GM06990 (cell line): ENCODE data around the gene AKR1B1.

Source experiments
- DNase-seq: peaks from one replicate; pipeline ENCODE4 v3.0.0-alpha.2; 2011; ENCODE audit not compliant: insufficient read length; ENCODE audit errors: extremely low read depth
- H3K27me3 ChIP-seq: replicated peaks from 2 replicates; pipeline ENCODE4 v1.6.0; 2011; ENCODE audit warnings: low read length; ENCODE audit not compliant: control insufficient read depth, insufficient read depth
- H3K36me3 ChIP-seq: 2 replicates; pipeline ENCODE4 v1.5.1; 2011; ENCODE audit warnings: low read length; ENCODE audit not compliant: control insufficient read depth, insufficient read depth
- H3K4me3 ChIP-seq: replicated peaks from 2 replicates; pipeline ENCODE4 v1.5.1; 2011; ENCODE audit warnings: low read depth, mild to moderate bottlenecking, control low read depth, low read length
- TF ChIP-seq, protein P1 (sequence below): IDR thresholded peaks from 2 replicates; pipeline ENCODE4 v1.5.1; 2011; ENCODE audit warnings: low read length, control low read depth, mild to moderate bottlenecking, inconsistent platforms; ENCODE audit not compliant: insufficient read depth, poor library complexity, severe bottlenecking

Gene AKR1B1

DNA sequence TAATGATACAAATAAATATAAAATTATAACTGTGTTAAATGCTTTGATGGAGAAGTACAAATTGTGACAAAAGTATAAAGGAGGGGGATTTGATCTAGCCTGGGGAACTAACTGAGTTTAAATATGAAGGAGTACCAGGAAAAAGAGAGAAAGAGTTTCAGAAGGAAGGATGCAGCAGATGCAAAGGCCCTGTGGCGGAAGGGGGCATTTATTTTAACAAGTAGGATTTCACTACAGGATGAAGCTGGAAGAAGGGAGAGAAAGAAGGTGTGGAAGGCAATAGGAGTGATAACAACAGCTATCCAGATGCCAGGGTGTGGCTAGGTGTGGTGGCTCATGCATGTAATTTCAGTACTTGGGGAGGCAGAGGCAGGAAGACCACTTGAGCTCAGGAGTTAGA, 55.8 kb downstream of the AKR1B1 start:
- TF ChIP-seq, protein P1, sequence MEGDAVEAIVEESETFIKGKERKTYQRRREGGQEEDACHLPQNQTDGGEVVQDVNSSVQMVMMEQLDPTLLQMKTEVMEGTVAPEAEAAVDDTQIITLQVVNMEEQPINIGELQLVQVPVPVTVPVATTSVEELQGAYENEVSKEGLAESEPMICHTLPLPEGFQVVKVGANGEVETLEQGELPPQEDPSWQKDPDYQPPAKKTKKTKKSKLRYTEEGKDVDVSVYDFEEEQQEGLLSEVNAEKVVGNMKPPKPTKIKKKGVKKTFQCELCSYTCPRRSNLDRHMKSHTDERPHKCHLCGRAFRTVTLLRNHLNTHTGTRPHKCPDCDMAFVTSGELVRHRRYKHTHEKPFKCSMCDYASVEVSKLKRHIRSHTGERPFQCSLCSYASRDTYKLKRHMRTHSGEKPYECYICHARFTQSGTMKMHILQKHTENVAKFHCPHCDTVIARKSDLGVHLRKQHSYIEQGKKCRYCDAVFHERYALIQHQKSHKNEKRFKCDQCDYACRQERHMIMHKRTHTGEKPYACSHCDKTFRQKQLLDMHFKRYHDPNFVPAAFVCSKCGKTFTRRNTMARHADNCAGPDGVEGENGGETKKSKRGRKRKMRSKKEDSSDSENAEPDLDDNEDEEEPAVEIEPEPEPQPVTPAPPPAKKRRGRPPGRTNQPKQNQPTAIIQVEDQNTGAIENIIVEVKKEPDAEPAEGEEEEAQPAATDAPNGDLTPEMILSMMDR, result no peak
- no peak for DNase-seq
- H3K27me3 ChIP-seq, result no peaks in the 10 kb centered on the region

DNA sequence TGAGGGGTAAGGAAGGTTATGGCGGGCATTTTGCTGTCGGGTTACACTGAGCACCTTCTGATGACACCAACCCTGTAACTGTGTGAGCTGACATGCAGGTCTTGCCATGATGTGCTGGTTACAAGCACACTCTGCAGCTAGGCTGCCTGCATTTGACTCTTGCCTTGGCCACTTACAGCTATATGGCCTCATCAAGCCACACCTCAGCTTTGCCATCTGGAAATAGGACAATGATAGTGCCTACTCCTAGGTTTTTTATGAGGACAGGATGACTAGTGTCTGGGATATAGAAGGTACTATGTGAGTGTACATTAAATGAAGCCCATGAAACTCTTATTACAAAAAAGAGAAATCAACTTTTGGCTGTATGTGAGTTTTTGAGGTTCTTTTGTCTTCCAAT, 58.0 kb downstream of the AKR1B1 start:
- Histone ChIP-seq H3K27me3 (no peaks in the 10 kb centered on the region), H3K4me3 (no peak overlapping the region), H3K36me3 (no peaks in the 10 kb centered on the region)
- no peak for DNase-seq
- TF ChIP-seq, protein P1, result no peak

More for the DNA sequence above, 55.8 kb downstream of the AKR1B1 start:
- H3K36me3 ChIP-seq, result no peaks in the 10 kb centered on the region
- no peak overlapping the region for H3K4me3 ChIP-seq

DNA sequence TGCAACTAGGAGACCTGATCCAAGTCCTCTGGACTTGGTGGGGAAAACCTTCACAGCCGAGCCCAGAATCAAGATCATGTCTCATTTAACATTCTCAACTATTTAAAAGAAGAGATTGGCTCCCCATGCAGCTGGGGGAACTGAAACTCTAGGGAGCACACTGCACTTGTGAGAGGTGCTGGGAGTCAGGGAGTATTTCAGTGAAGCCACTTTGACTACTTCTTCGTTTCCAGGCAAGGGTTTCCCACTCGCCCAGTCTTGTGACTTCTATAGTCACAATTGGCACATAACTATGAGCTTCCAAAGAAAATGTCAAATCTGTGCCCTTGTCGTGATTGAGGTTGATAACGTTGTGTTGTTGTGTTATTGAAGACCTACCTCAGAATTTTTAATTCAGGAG, 62.9 kb downstream of the AKR1B1 start:
- TF ChIP-seq, protein P1, result no peak
- no peaks in the 10 kb centered on the region; the same call in none of the 2 replicates for H3K27me3 ChIP-seq
- DNase-seq, result no peak
- no peak overlapping the region for H3K4me3 ChIP-seq
- no peaks in the 10 kb centered on the region for H3K36me3 ChIP-seq

DNA sequence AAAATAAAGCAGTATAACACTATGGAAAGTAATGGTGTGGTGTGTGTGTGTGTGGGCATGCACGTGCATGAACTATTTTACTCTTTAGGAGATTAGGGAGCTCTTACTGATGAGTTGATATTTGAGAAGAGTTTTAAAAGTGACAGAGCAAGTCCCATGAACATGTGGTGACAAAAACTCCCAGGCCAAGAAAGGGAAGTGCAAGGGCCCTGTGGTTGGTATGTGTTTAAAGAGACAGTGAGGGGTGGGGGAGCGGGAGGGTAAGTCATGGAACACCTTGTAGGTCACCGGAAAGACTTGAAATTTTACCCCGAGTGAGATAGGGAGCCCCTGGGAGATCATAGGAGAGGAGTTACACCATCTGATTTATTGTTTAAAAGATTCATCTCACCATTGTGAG, 63.3 kb downstream of the AKR1B1 start:
- TF ChIP-seq, protein P1, result no peak
- no peaks in the 10 kb centered on the region for H3K36me3 ChIP-seq

DNA sequence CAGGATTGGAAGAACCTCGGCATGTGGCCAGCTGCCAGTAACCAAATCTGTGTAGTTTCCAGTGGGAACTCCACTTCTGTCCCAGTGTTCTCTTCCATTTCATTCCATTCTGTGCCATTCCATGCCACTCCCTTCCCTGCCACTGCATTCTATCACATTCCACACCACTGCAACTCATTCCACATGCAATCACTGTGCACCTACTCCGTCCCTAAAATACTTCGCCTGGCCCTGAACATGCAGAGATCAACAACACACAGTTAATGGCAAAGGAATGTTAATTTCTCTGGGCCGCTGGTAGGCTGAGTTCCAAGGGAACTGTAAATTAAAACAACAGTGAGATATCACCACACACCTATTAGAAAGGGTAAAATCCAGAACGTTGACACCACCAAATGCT, 64.8 kb downstream of the AKR1B1 start:
- TF ChIP-seq, protein P1, result no peak
- no peak for DNase-seq
- no peaks in the 10 kb centered on the region; the same call in none of the 2 replicates for H3K27me3 ChIP-seq
- H3K36me3 ChIP-seq, result no peaks in the 10 kb centered on the region
- H3K4me3 ChIP-seq, result no peak overlapping the region

More for the DNA sequence above, 63.3 kb downstream of the AKR1B1 start:
- H3K4me3 ChIP-seq, result no peak overlapping the region
- DNase-seq, result no peak
- H3K27me3 ChIP-seq, result no peaks in the 10 kb centered on the region; the same call in none of the 2 replicates
